ENCODE results near the gene ADAM12. TPM values are rescaled to one million over a fixed set of nuclear protein-coding genes. Genes with fewer than 3 reads are reported as not detected.
"Not testable (repeated sequence)": the region's sequence is repeated elsewhere in the genome, so short reads cannot be mapped to it uniquely, and the experiment has no call there.

The ADAM12 gene
- total RNA-seq, 1 donor from 2014 or later, result 22.8 TPM

- DNase-seq, result no peak
Measured at GRCh38 chr10:126175641-126176262, 212.5 kb downstream of the ADAM12 start.

DNA sequence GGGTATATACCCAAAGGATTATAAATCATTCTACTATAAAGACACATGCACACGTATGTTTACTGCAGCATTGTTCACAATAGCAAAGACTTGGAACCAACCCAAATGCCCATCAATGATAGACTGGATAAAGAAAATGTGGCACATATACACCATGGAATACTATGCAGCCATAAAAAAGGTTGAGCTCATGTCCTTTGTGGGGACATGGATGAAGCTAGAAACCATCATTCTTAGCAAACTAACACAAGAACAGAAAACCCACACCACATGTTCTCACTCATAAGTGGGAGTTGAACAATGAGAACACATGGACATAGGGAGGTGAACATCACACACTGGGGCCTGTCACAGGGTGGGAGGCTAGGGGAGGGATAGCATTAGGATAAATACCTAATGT, 215.5 kb downstream of the ADAM12 start:
- DNase-seq, result not testable (repeated sequence)

GRCh38 chr10:126171555-126171954, 216.7 kb downstream of the ADAM12 start:
- DNase-seq, result peak; percentile 99

DNA sequence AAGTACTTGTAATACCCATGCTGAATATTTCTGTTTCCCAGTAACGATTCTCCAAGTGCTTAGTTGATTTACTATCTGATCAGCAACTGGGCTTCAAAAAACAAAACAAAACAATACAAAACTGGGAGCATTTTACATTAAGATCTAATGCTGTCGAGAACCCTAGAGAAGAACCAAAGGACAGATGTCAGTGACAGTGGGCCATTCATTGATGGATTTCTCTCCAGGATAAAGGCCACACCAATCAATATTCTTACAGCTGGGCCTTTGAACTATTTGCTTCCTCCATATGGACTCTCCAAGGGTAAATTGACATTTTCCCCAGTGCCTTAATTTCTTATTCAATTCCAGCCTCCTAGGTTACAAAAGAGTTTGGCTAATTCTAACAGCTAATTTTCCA, 217.5 kb downstream of the ADAM12 start:
- DNase-seq, result no peak

- no peak for DNase-seq
Measured at GRCh38 chr10:126170371-126170770, 217.9 kb downstream of the ADAM12 start.

GRCh38 chr10:126169899-126170298, 218.4 kb downstream of the ADAM12 start:
- DNase-seq, result no peak

DNA sequence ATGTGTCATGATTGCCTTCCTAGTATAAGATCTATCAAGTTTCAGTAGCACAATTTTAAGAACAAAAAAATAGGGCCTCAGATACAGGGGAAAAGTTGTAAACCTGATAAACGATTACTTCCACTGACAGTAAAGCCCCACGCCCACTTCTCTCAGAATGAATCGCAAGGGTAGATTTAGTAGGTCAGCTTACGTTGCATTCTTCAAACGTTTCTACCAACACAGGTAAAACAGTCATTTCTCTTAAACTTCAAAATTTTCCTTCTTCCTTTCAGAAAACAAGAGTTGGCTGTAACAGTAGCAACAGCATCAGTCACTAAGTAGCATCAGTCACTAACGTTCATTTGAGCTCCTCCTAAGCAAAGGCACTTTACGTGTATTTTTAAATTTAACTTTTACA, 221.5 kb downstream of the ADAM12 start:
- no peak for DNase-seq

GRCh38 chr10:126165874-126166273, 222.4 kb downstream of the ADAM12 start:
- no peak for DNase-seq

- peak; percentile 37 for DNase-seq
Measured at GRCh38 chr10:126163506-126163905, 224.8 kb downstream of the ADAM12 start.

GRCh38 chr10:126161691-126162090, 226.6 kb downstream of the ADAM12 start:
- no peak for DNase-seq

DNA sequence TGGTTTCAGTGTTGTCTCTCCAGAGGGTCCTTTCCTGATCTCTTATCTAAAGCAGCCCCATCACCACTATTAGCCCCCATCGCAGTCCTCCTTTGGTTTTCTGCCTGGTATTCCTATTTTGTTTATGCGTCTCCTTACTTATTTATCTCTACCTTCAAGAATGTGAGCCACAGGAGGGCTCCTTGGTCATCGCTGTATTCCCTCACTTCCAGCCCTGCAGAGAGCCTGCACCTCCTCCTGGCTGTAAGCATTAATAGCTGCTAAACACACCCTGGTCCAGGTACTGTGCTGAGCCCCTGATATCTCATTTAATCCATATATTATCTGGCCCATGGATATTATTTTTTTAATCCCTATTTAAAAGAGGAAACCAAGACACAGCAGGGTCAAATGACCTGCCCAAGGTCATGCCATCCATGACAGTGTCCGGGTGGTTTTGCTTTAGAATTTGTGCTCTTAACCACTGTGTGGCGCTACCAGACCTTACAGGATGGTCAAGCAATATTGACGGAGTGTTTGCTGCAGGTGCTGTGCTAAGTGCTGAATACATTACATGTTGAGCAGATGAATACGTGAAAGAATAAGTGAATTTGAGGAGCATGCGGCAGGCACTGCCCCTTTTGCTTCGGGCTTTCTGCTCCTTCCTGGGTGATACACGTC, 227.2 kb downstream of the ADAM12 start:
- DNase-seq, result no peak

GRCh38 chr10:126160571-126160970, 227.7 kb downstream of the ADAM12 start:
- no peak for DNase-seq

DNA sequence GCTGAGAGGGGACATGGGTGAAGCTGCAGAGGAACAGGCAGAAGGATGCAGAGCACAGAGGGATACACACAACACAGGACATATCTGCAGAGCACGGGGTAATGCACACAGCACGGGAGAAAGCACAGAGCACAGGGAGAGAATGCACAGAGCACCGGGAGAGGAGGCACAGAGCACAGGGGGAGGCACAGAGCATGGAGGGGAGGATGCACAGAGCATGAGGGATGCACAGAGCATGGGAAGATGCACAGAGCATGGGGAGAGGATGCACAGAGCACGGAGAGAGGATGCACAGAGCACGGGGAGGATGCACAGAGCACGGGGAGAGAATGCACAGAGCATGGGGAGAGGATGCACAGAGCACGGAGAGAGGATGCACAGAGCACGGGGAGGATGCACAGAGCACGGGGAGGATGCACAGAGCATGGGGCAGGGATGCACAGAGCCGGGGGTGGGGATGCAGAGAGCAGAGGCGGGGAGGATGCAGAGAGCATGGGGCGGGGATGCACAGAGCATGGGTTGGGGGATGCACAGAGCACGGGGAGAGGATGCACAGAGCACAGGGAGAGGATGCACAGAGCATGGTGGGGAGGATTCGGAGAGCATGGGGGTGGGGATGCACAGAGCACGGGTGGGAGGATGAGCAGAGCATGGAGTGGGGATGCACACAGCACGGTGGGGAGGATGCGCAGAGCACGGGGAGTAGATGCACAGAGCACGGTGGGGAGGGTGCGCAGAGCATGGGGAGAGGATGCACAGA, 230.0 kb downstream of the ADAM12 start:
- DNase-seq, result no peak

DNA sequence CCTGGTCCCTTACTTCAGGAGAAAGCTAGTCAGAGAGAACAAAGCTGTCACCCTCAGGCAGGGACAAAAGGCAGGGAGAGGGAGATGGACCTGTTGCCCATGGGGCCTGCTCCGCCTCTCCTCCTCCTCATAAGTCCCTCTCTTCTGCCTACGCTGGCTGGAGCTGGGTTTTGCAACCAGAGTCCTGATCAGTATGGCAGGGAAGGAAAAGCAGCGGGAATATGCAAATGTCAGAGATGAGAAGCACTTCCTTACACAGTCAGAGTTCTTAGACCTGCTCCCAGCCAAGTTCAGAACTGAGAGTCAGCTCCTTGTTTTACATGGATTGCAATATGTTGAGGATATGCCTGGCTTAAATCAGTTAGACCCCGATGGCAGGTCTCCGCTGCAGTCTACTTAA, 231.1 kb downstream of the ADAM12 start:
- DNase-seq, result no peak

DNA sequence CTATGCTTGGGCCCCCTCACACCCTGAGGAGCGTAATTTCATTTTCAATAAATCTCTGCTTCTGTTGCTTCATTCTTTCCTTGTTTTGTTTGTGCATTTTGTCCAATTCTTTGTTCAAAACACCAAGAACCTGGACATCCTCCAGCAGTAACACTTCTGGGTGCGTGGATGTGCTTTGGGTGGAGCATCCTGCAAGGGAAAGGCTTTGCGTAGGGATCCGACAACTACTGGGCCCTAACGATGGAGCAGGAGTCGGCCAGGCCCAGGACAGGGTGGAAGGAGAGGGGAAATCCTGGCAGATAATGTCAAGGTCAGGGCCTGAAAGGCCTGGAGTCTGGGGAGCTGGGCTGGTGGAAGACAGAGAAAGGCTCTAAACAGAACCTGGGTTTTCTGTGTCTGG, 231.8 kb downstream of the ADAM12 start:
- no peak for DNase-seq

GRCh38 chr10:126156012-126156411, 232.3 kb downstream of the ADAM12 start:
- DNase-seq, result no peak

DNA sequence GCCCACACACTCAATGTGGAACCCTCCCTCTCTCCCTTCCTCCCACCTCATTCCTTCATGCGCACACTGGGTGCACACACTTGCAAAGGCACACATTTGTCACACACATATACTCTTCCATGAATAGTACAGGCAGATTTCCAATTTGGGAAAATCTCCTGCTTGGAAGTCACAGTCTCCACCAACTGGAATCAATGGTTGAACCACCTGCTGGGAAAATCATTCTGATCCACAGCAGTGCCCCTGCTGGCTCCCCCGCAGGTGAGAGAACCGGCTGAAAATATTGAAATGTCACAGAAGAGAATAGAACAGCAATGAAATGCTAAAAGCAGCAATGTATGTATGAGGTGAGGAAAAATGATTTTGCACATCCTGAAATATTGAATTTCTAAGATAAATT, 232.7 kb downstream of the ADAM12 start:
- no peak for DNase-seq

- no peak for DNase-seq
Measured at GRCh38 chr10:126153711-126154628, 234.3 kb downstream of the ADAM12 start.

DNA sequence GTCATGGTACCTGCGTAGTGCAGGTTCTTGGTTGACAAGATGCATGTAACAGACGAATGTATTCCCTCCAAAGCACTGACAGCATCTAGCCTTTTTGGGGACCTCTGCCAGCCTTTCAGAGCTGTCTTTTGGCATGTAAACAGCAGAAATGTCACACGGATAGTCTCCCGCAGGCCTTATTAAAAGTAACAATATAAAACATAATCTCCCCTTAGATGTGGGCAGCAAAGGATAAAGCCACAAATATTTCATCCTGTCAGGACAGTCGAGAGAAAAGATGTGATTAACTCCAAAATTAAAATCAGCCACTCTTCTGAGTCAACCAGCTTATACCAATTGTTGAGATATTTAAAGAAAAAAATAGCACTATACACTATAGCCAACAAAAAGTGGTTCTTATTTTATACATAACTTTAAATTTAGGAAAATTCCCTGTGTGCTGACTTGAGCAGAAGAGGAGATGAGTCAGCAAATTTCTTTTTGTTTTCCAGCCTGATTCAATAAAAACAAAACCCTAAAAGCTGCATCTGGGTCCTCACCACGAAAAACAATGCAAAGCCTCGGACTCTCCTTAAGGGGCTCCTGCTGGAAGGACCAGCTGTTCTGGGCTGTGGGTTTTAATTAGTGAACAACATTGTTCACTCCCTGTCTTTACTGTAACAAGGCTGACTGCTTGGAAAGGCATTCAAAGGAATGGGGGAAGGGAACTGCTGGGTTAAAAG, 240.2 kb downstream of the ADAM12 start:
- DNase-seq, result peak; percentile 92

GRCh38 chr10:126146771-126147170, 241.5 kb downstream of the ADAM12 start:
- no peak for DNase-seq

- no peak for DNase-seq
Measured at GRCh38 chr10:126143117-126143516, 245.2 kb downstream of the ADAM12 start.
